Measurements from ENCODE around the gene RGS3. TPM values are rescaled to one million over a fixed set of nuclear protein-coding genes. Genes with fewer than 3 reads are reported as not detected.

Gene RGS3
- total RNA-seq, 2 experiments from 2014 or later, result 51.0 to 51.5 TPM

- H3K27ac Mint-ChIP-seq, result peak overlapping the region; percentile 77
- no peak overlapping the region for H3K4me3 Mint-ChIP-seq
- no peaks in the 10 kb centered on the region for H3K27me3 Mint-ChIP-seq
- no peak for ATAC-seq
- no peak for DNase-seq
- CTCF ChIA-PET, result interaction anchor here (0.6 to 27.7 kb wide), 37 partner anchors 10 to 318 kb away, joined by 3 to 621 read pairs (median 4); partner anchors contain the start of gene ALAD
- peaks cover 35% of the 10 kb centered on the region for H3K4me1 Mint-ChIP-seq (ENCODE audit: low read depth)
- no peaks in the 10 kb centered on the region for H3K9me3 Mint-ChIP-seq
- intact Hi-C loops (cut with micrococcal nuclease), result loop anchor here (2.0 kb wide), 1 partner anchor 63 kb away; no protein-coding TSS in a partner anchor
- H3K36me3 Mint-ChIP-seq (ENCODE audit: low read depth), result peaks cover 27% of the 10 kb centered on the region
- TF ChIP-seq, protein P1, sequence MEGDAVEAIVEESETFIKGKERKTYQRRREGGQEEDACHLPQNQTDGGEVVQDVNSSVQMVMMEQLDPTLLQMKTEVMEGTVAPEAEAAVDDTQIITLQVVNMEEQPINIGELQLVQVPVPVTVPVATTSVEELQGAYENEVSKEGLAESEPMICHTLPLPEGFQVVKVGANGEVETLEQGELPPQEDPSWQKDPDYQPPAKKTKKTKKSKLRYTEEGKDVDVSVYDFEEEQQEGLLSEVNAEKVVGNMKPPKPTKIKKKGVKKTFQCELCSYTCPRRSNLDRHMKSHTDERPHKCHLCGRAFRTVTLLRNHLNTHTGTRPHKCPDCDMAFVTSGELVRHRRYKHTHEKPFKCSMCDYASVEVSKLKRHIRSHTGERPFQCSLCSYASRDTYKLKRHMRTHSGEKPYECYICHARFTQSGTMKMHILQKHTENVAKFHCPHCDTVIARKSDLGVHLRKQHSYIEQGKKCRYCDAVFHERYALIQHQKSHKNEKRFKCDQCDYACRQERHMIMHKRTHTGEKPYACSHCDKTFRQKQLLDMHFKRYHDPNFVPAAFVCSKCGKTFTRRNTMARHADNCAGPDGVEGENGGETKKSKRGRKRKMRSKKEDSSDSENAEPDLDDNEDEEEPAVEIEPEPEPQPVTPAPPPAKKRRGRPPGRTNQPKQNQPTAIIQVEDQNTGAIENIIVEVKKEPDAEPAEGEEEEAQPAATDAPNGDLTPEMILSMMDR (IDR thresholded peaks at IDR 0.05), result peak; percentile 50
- POLR2A ChIA-PET, result interaction anchor here (0.9 to 2.2 kb wide), 4 partner anchors 9 to 64 kb away, joined by 3 to 9 read pairs (median 4); no protein-coding TSS in a partner anchor
These were observed 128.5 kb downstream of the RGS3 start for GRCh38 chr9:113591899-113592625.

DNA sequence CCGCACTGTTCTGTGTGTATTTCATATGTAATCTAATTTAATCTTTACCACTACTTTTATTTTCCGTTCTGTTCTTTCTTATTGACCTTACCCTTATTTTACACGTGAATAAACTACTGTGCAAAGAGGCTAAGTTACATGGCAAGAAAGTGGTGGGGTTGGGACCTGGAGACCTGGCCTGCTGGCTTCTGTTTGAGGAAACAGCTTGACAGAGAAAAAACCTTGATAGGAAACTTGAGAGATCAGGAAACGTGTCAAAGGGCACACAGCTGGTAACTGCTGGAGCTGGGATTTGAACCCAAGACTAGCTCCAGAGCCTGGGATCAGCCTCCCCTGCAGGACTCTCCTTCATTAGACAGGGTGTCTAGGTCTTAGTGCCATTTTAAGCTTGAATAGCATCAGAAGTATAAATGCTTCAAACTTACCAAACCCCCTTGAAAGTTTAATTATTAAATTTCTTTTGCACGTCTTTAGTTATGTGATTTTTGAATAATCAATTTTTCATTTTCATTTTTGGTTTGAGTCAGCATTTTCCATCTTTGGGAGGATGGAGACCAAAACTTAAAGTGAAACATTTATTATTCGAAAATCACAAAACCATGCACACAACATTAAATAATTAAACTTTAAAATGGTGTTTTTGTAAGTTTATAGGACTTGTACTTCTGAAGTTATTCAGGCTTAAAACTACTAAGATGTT, 129.5 kb downstream of the RGS3 start:
- Mint-ChIP-seq H3K36me3 (ENCODE audit: low read depth) (peaks cover 28% of the 10 kb centered on the region), H3K4me3 (no peak overlapping the region), H3K27me3 (no peaks in the 10 kb centered on the region), H3K27ac (peak overlapping the region; percentile 77), H3K4me1 (ENCODE audit: low read depth) (peaks cover 35% of the 10 kb centered on the region), H3K9me3 (no peaks in the 10 kb centered on the region)
- DNase-seq (no peak), ATAC-seq (no peak)
- TF ChIP-seq, protein P1 (IDR thresholded peaks at IDR 0.05), result no peak
- ChIA-PET CTCF (interaction anchor here (0.8 to 27.7 kb wide), 15 partner anchors 10 to 319 kb away, joined by 3 to 621 read pairs (median 4); partner anchors contain the start of gene ALAD), POLR2A (interaction anchor here (0.7 to 2.2 kb wide), 2 partner anchors 63 to 191 kb away, joined by 3 to 9 read pairs; partner anchors contain the start of gene ALAD)
- intact Hi-C loops (cut with micrococcal nuclease), result loop anchor here (2.0 kb wide), 1 partner anchor 62 kb away; no protein-coding TSS in a partner anchor

DNA sequence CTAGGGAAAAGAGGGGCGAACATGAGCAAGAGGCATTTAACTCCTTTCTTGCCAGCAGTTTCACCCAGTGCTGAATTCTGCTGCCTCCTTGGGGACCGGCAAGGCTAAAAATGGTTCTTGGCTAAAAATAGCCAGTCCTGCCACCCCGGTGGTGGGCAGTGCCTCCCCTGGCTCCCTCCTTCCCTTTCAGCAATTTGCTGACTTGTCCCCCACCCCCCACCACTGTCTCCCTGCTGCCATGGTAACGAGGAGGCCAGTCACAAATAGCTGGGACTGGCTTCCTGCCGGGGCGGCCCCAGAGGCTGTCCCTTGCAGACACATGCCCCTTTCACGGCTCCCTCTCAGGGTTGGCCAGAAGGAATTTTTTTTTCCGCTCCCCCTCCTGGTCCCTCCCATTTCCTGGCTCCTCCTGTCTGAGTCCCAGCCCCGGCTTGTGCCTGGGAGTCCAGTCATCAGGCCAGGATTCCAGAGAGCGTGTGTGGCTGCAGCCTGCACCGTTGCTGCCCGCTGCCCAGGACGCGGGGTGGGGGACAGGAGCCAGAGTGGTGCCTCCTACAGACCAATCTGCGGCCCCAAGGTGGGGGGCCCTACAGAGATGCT, 130.3 kb downstream of the RGS3 start:
- POLR2A ChIA-PET, result no interaction called here
- H3K36me3 Mint-ChIP-seq (ENCODE audit: low read depth), result peaks cover 28% of the 10 kb centered on the region
- ATAC-seq, result no peak

DNA sequence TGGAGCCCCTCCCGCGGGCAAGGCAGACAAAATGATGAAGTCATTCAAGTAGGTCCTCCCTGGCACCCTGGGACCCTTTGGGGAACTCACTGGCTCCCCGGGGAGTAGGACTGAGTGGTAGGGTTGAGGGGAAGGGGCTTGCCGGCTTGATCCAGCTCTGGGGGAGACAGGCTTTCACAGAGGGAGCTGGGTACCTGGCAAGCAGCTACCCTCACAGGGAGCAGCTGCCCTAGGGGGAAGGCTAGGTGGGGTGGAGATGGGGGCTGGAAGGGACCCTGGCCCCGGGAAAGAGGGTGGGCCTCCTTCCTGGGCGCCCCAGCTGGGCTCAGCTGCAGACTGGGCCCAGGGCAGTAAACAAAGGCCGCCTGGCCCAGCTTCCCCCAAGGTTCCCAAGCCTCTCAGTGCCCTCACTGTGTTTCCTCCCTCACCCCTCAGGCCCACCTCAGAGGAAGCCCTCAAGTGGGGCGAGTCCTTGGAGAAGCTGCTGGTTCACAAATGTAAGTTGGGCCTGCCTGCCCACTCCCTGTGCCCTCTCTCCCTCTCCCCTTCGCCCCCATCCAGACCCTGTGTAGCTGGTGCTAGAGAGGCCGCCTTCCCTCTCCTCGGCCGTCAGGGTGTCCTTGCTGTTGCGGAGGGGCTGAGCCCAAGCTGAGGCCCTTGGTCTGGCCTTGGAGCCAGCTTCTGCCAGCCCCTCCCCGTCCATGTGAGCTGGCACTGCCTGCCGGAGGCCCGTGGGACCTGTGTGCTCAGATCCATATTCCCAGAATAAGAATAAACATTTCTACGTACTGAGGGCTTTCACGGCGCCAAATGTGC, 131.2 kb downstream of the RGS3 start:
- H3K27me3 Mint-ChIP-seq, result no peaks in the 10 kb centered on the region
- H3K9me3 Mint-ChIP-seq, result no peaks in the 10 kb centered on the region
- ChIA-PET CTCF (interaction anchor here (0.5 to 27.7 kb wide), 6 partner anchors 10 to 149 kb away, joined by 3 to 621 read pairs (median 50); no protein-coding TSS in a partner anchor), POLR2A (no interaction called here)
- ATAC-seq (no peak), DNase-seq (no peak)
- H3K4me3 Mint-ChIP-seq, result no peak overlapping the region
- peaks cover 23% of the 10 kb centered on the region for H3K4me1 Mint-ChIP-seq (ENCODE audit: low read depth)
- no peak overlapping the region for H3K27ac Mint-ChIP-seq
- intact Hi-C loops (cut with micrococcal nuclease), result no loop called here
- TF ChIP-seq, protein P1 (IDR thresholded peaks at IDR 0.05), result no peak
- H3K36me3 Mint-ChIP-seq (ENCODE audit: low read depth), result peaks cover 28% of the 10 kb centered on the region

More for the DNA sequence above, 130.3 kb downstream of the RGS3 start:
- Mint-ChIP-seq H3K4me1 (ENCODE audit: low read depth) (peaks cover 30% of the 10 kb centered on the region), H3K4me3 (no peak overlapping the region), H3K27ac (no peak overlapping the region), H3K27me3 (no peaks in the 10 kb centered on the region), H3K9me3 (no peaks in the 10 kb centered on the region)
- CTCF ChIA-PET, result interaction anchor here (1.0 to 27.7 kb wide), 10 partner anchors 11 to 147 kb away, joined by 3 to 621 read pairs (median 10); no protein-coding TSS in a partner anchor
- intact Hi-C loops (cut with micrococcal nuclease), result loop anchor here (2.0 kb wide), 1 partner anchor 61 kb away; no protein-coding TSS in a partner anchor
- DNase-seq, result no peak
- TF ChIP-seq, protein P1 (IDR thresholded peaks at IDR 0.05), result no peak

All from activated CD8-positive, alpha-beta T cell treated with anti-CD3 and anti-CD28 coated beads for 36 hours (primary cell).